Right cardiac atrium (tissue), 5 donors: ENCODE results near the gene ADORA1. TPM values are rescaled to one million over a fixed set of nuclear protein-coding genes. Genes with fewer than 3 reads are reported as not detected.
A peak's percentile ranks its signal among the peaks of the same experiment; 100 is the strongest.

Experiments
- ATAC-seq, 2 donors: fragments of 200-7000 bp; cut with Tn5 transposase; one replicate each; pipeline versions ENCODE4 v1.8.0 to v1.9.1; 2020; ENCODE audit warnings: moderate library complexity in 2 of 2, mild to moderate bottlenecking in 1 of 2
- DNase-seq, 3 donors: peaks; one replicate each; pipeline ENCODE4 v3.0.0-alpha.2; 2020
- H3K27ac ChIP-seq: one replicate; pipeline ENCODE4 v1.5.1; 2013; ENCODE audit warnings: mild to moderate bottlenecking, low read length, control low read depth, moderate library complexity
- H3K27me3 ChIP-seq: one replicate; pipeline ENCODE4 v1.6.1; 2013; ENCODE audit not compliant: control insufficient read depth, insufficient read depth
- H3K4me1 ChIP-seq: one replicate; pipeline ENCODE4 v1.6.1; 2013; ENCODE audit warnings: low read length; ENCODE audit not compliant: control insufficient read depth, insufficient read depth
- H3K4me3 ChIP-seq: one replicate; pipeline ENCODE4 v1.5.1; 2013; ENCODE audit warnings: low read length, control low read depth
- H3K9me3 ChIP-seq: one replicate; pipeline ENCODE4 v1.6.1; 2013; ENCODE audit warnings: low read length; ENCODE audit not compliant: control insufficient read depth
- WGBS: extraction: QIAGEN DNeasy Blood & Tissue Kit; methylation state at CpG from one replicate; pipeline ENCODE4 v1.1.7; 2013; 5-methylcytosine and 5-hydroxymethylcytosine counted together
- intact Hi-C, 4 donors: fragments of 100-400 bp; cut with DNase I; formaldehyde crosslinking; loops; one replicate each; pipeline versions ENCODE4 v1.11.0 to v1.14.0; 2022 to 2023
- polyA plus RNA-seq: library from polyadenylated mRNA; stranded (reverse); fragments of 200-250 nt; gene quantifications from one replicate; pipeline ENCODE4 v1.2.3, GENCODE V29; 2013
- total RNA-seq, 4 donors: library from RNA; stranded (reverse); fragmentation: NEBNext Ultra II Directional; extraction: Animal tissue kit (Norgen Biotek cat#: 25700); gene quantifications; one replicate each; pipeline ENCODE4 v1.2.1, GENCODE V29; 2021
- donor health status: healthy with polysubstance abuse.
- donor health status: DM: no; HTN: yes; CAD: no.
- donor health status: DM: no; HTN: no; CAD: no.
- donor health status: DM: no; HTN: yes; CAD: no; lungs with severe emphysema.
- donor health status: DM: yes; HTN: yes; CAD: no.

Gene ADORA1
- total and polyA plus RNA-seq, 5 donors: 14.8 to 32.9 (median 23.5) TPM

DNA sequence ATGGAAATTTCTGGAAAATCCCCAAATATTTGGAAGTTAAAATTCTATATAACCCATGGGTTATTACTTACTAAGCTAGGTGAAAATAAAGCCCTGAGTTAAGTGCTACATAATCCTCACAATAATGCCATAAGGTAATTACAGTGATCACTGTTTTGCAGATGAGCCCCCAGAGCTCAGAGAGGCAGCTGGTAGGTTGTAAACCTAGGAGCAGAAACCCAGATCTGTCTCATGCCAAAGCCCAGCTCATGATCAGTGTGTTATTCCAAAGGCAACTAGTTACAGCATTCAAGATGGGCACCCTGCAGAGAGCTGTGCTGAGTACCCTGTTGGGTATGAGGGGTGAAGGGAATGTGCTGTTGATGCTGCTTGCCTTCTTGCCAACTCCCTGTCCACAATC, 31.0 kb upstream of the ADORA1 start:
- Histone ChIP-seq H3K27me3 (no peaks in the 10 kb centered on the region), H3K9me3 (no peaks in the 10 kb centered on the region), H3K27ac (no peak overlapping the region), H3K4me3 (no peak overlapping the region), H3K4me1 (no peaks in the 10 kb centered on the region)
- intact Hi-C loops: no loop called here
- DNase-seq (no peak), ATAC-seq (no peak)

DNA sequence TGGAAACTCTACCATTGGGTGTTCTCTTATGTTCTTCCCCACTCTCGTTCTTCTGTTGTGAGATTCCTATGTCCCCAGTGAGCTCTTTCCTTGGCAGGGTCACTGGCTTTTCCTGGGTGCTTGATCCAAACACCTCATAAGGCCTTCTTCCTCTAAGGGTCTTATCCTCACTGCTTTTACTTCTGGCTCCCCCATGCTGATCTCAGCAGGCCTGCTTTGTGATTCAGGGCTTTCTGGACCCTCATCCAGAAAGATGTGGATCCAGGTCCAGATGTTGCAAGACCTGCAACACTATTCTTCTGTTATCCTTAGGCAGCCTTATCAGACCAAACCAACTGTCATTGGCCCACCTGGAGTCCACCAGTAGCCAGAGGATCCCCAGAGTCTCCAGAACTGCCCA, 30.5 kb upstream of the ADORA1 start:
- Histone ChIP-seq H3K27ac (no peak overlapping the region), H3K4me1 (no peaks in the 10 kb centered on the region), H3K4me3 (no peak overlapping the region), H3K27me3 (no peaks in the 10 kb centered on the region), H3K9me3 (no peaks in the 10 kb centered on the region)
- no peak for DNase-seq
- intact Hi-C loops: no loop called here
- no peak for ATAC-seq
- WGBS: 74% methylated on average over 1 of the region's 1 CpG

DNA sequence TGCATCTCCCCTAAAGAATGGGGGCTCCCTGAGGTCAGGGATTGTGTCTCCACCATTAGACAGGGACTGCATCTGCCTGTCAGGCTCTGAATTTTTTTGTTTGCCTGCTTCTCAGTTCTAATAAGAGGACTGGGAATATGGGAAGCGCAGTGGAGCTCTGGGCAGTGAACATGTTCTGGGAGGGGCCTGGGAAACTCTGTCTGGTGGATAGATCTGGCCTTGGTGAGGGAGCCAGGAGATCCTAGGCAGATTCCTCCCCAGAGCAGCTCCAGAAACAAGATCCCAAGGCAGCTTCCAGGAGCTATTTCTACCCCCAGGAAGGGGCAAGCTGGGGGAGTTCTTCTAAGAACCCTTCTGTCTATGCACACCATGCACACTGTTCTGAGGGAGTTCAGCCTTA, 29.1 kb upstream of the ADORA1 start:
- 79% methylated on average over 1 of the region's 1 CpG for WGBS
- Histone ChIP-seq H3K4me3 (no peak overlapping the region), H3K27me3 (no peaks in the 10 kb centered on the region), H3K9me3 (no peaks in the 10 kb centered on the region), H3K4me1 (no peaks in the 10 kb centered on the region), H3K27ac (no peak overlapping the region)
- intact Hi-C loops: no loop called here
- ATAC-seq (no peak), DNase-seq (no peak)

DNA sequence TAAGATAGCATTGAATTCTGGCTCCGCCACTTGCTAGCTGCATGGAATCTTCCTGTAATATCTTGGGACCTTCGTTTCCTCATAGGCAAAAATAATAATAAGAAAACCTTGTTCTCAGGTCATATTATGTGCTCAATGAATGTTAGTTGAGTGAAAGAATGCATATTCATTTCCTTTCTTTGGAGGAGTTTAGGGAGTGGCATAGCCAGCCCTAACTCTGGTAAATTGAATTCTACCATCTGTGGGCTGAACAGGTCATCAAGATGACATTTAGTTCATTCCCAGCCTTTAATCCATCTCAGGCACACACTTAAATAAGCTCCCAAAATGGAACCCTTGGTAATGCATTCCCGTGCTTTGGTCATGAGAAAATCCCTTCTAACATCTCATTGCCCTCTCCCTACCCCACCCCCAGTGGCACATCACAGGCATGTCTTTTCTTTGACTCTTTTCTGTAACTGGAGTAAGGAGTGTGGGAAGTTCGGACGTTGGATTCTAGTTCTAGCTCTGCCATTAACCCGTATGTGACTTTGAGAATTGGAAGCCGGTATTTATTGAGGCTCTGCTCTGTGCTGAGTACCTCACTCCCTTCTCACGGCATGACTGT, 28.5 kb upstream of the ADORA1 start:
- 84% methylated on average over 8 of the region's 8 CpGs for WGBS
- Histone ChIP-seq H3K27me3 (no peaks in the 10 kb centered on the region), H3K4me3 (no peak overlapping the region), H3K9me3 (no peaks in the 10 kb centered on the region), H3K4me1 (no peaks in the 10 kb centered on the region), H3K27ac (no peak overlapping the region)
- ATAC-seq: no peak
- no peak for DNase-seq
- intact Hi-C loops: no loop called here

DNA sequence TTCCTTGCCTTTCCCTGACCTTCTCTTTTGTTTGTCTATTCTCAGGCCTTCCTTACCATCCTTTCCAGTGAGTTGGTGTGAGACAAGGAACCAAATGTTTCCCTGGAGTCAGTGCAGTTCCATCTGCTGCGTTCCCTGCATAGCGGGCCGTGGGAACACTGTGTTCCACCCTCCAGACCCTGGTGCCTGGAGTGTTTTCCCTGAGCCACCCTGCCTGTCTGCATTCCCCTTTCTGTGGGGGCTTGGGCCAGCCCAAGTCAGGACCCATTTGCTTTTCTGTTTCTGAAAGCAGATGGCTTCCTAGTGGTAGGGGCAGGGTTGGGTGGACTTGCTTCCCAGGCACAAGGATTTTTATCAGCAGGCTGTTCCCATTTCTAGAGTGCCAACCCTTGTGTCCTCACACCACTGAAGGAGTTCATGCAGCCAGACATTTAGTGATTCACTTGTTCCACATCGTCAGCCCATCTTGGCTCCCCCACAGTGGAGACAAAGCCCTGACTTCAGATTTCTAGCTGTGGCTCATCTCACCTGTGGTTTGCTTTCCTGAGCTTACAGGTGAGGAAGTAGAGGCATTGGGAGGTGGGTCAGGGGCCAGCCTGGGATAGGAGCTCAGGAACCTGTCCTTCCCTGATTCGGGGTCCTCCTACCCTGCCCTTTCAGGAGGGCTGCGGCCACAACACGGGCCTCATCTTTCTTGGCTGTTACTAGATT, 27.6 kb upstream of the ADORA1 start:
- no peak overlapping the region for H3K4me3 ChIP-seq
- no peaks in the 10 kb centered on the region for H3K4me1 ChIP-seq
- intact Hi-C loops: loop anchor here in 1 of 4 donors (10.0 kb wide), 1 partner anchor 255 kb away; no protein-coding TSS in a partner anchor
- ATAC-seq: peak in 1 of 2 donors; percentile 11
- no peak overlapping the region for H3K27ac ChIP-seq
- H3K27me3 ChIP-seq: no peaks in the 10 kb centered on the region
- WGBS: 85% methylated on average over 7 of the region's 7 CpGs
- H3K9me3 ChIP-seq: no peaks in the 10 kb centered on the region
- no peak for DNase-seq

DNA sequence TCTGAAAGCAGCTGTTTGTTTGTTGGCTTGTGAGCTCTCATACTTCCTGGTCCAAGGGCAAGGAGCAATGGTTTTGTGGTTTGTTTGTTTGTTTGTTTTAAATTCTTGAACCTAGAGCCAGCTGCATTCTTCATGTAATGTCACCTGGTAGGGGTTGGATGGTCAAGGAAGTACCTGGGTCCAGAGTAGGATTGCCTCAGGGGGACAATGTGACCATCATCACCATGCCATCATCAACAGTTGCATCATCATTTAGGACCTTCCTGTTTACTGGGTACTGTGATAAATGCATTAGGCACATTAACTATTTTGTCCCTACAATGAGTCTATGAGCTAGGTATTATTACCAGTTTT, 27.0 kb upstream of the ADORA1 start:
- H3K9me3 ChIP-seq: no peaks in the 10 kb centered on the region
- no peak for DNase-seq
- H3K4me3 ChIP-seq: no peak overlapping the region
- H3K27me3 ChIP-seq: no peaks in the 10 kb centered on the region
- no peak for ATAC-seq
- no peaks in the 10 kb centered on the region for H3K4me1 ChIP-seq
- intact Hi-C loops: loop anchor here in 1 of 4 donors (10.0 kb wide), 1 partner anchor 256 kb away; no protein-coding TSS in a partner anchor
- no peak overlapping the region for H3K27ac ChIP-seq

DNA sequence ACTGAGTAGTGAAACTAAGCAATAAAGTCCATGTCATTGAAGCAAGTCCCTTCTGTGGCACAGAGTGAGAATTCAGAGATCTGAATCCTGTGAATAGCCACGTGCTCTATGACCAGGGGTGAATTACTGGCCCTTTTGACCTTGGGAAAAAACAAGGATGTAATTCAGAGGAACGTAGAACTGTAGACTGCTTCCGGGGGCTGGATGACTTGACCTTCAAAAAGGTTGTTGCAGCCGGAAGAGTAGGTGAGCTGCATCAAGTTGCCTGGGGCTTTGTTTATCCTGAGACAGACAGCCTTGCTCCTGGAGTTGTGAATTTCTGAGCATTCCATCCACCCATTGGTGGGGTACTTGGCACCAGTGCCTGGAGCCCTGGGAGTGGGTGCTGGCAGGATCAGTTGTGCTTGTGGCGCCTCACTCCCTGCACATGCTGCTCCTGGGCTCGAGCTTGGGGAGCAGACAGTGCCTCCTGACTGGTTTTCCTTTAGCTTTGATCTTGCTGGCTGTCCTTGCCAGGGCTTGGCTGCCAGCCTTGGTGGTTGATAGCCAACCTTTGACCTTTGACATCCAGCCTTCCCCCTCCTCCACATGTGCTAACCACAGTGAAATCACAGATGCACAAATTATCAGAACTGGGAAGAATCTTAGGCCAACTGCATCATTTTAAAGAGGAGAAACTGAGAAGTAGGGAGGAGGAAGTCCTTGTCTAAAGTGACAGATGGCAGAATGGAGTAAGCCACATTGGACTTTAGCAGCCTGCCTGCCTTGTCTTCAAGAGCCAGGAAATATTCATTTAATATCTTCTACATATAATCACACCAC, 25.5 kb upstream of the ADORA1 start:
- no peak for DNase-seq
- Histone ChIP-seq H3K27ac (no peak overlapping the region), H3K27me3 (no peaks in the 10 kb centered on the region), H3K4me3 (no peak overlapping the region), H3K9me3 (no peaks in the 10 kb centered on the region), H3K4me1 (no peaks in the 10 kb centered on the region)
- intact Hi-C loops: loop anchor here in 1 of 4 donors (10.0 kb wide), 1 partner anchor 257 kb away; no protein-coding TSS in a partner anchor
- ATAC-seq: no peak
- 77% methylated on average over 6 of the region's 6 CpGs for WGBS

DNA sequence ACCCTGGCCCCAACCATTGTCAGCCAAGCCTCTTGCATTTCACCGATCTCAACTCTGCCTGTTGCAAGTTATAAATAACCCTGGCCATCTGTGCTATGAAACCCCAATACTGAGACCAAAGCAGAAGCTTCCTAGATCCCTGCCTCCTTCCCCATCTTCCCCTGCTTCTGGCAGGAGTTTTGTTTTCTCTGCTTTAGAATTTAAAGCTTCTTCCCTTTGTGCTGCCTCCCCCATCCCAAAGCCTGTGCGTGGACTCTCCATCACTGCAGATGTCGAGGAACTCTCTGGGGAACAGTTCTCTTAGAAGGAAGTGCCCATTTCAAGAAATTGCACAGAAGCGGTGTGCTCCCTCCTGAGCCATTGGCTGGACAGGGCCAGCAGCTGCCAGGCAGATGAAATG, 24.3 kb upstream of the ADORA1 start:
- 43% methylated on average over 4 of the region's 4 CpGs for WGBS
- no peak for DNase-seq
- Histone ChIP-seq H3K4me1 (no peaks in the 10 kb centered on the region), H3K27ac (no peak overlapping the region), H3K4me3 (no peak overlapping the region), H3K27me3 (no peaks in the 10 kb centered on the region), H3K9me3 (no peaks in the 10 kb centered on the region)
- intact Hi-C loops: loop anchor here in 1 of 4 donors (10.0 kb wide), 1 partner anchor 258 kb away; no protein-coding TSS in a partner anchor
- ATAC-seq: no peak

DNA sequence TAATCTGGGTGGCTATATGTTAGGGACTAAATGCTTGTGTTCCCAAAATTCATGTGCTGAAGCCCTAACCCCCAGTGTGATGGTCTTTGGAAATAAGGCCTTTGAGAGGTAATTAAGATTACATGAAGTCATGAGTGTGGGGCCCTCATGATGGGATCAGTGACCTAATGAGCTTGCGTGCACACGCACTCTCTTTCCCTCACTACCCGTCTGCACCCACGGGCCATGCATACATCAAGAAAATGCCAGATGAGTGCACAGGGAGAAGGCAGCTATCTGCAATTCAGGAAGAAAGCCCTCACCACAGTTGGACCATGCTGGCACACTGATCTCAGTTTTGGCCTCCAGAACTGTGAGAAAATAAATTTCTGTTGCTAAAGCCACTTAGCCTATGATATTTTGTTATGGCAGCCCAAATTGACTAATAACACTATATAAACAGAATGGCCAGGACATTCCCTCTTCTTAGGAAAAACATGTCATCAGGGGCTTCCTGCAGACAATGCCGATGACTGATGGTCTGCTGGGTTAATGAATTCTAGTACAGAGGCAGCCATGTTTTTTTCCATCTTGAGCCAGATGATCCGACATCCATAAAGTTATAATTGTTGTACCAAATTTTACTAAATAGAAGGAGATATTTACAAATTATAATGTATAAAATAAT, 23.6 kb upstream of the ADORA1 start:
- Histone ChIP-seq H3K27ac (no peak overlapping the region), H3K4me1 (no peaks in the 10 kb centered on the region), H3K4me3 (no peak overlapping the region), H3K9me3 (no peaks in the 10 kb centered on the region), H3K27me3 (no peaks in the 10 kb centered on the region)
- intact Hi-C loops: loop anchor here in 1 of 4 donors (10.0 kb wide), 1 partner anchor 259 kb away; no protein-coding TSS in a partner anchor
- DNase-seq (no peak), ATAC-seq (no peak)
- WGBS: 83% methylated on average over 6 of the region's 6 CpGs

DNA sequence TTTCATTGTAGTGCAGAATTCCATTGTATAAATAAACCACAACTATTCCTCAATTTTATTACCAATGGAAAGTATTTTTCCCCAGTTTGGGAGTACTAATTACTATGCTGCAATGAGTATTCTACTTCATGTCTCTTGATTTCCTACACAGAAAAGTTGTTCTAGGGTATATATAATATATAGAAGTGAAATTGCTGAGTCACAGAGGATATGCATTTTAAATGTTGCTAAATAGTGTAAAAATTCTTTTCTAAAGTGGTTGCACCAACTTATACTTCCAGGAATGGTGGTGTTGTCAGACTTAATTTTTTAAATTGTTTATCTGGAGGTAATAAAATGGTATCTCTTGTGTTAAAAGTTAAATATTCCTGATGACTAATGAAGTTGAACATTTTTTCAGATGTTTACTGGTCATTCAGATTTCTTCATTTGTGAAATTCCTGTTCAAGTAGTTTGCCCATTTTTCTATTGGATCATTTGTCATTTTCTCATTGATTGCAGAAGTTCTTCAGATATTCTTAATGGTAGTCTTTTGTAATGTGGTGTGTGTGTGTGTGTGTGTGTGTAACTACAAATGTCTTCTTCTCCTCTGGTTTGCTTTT, 22.6 kb upstream of the ADORA1 start:
- intact Hi-C loops: loop anchor here in 1 of 4 donors (10.0 kb wide), 1 partner anchor 260 kb away; no protein-coding TSS in a partner anchor
- no peaks in the 10 kb centered on the region for H3K4me1 ChIP-seq
- DNase-seq: no peak

More for the DNA sequence above, 22.6 kb upstream of the ADORA1 start:
- Histone ChIP-seq H3K9me3 (no peaks in the 10 kb centered on the region), H3K27ac (no peak overlapping the region), H3K4me3 (no peak overlapping the region), H3K27me3 (no peaks in the 10 kb centered on the region)
- ATAC-seq: no peak
